Lower leg skin (tissue), 3 donors: ENCODE data around the gene CELF5.

Experiments used
- POLR2A ChIP-seq, 2 donors: fragments of 450-650 bp; IDR thresholded peaks; one replicate each; pipeline ENCODE4 v1.6.1; 2016 to 2017; ENCODE audit warnings: antibody characterized with exemption in 2 of 2, mild to moderate bottlenecking in 1 of 2, moderate library complexity in 1 of 2
- TF ChIP-seq, protein P1 (sequence below), 3 donors: fragments of 450-650 bp; IDR thresholded peaks; one replicate each; pipeline ENCODE4 v1.5.1; 2016; ENCODE audit warnings: antibody characterized with exemption in 3 of 3, mild to moderate bottlenecking in 3 of 3, moderate library complexity in 2 of 3

GRCh38 chr19:3253270-3253669, 28.8 kb downstream of the CELF5 start:
- TF ChIP-seq, protein P1, sequence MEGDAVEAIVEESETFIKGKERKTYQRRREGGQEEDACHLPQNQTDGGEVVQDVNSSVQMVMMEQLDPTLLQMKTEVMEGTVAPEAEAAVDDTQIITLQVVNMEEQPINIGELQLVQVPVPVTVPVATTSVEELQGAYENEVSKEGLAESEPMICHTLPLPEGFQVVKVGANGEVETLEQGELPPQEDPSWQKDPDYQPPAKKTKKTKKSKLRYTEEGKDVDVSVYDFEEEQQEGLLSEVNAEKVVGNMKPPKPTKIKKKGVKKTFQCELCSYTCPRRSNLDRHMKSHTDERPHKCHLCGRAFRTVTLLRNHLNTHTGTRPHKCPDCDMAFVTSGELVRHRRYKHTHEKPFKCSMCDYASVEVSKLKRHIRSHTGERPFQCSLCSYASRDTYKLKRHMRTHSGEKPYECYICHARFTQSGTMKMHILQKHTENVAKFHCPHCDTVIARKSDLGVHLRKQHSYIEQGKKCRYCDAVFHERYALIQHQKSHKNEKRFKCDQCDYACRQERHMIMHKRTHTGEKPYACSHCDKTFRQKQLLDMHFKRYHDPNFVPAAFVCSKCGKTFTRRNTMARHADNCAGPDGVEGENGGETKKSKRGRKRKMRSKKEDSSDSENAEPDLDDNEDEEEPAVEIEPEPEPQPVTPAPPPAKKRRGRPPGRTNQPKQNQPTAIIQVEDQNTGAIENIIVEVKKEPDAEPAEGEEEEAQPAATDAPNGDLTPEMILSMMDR (IDR thresholded peaks at IDR 0.05) = no peak
- no peak for TF ChIP-seq POLR2A (IDR thresholded peaks at IDR 0.05)
